Transverse colon (tissue), 4 donors: Measurements from ENCODE around the gene CYFIP1. TPM values are rescaled to one million over a fixed set of nuclear protein-coding genes. Genes with fewer than 3 reads are reported as not detected.

Source experiments
- DNase-seq: peaks from one replicate; pipeline ENCODE4 v3.0.0-alpha.2; 2019
- H3K27ac ChIP-seq, 4 donors: fragments of 200-600 bp; sonication (generic); 2 replicates each; pipeline ENCODE4 v1.5.1; 2016 to 2018; ENCODE audit warnings: inconsistent platforms in 4 of 4
- H3K27me3 ChIP-seq: fragments of 200-600 bp; sonication (generic); 2 replicates; pipeline ENCODE4 v1.5.1; 2017; ENCODE audit warnings: inconsistent platforms
- H3K36me3 ChIP-seq, 4 donors: fragments of 200-600 bp; sonication (generic); 2 replicates each; pipeline ENCODE4 v1.5.1; 2017 to 2019; ENCODE audit warnings: inconsistent platforms in 4 of 4
- H3K4me1 ChIP-seq, 4 donors: fragments of 200-600 bp; sonication (generic); 2 replicates each; pipeline ENCODE4 v1.5.1; 2017 to 2020; ENCODE audit warnings: inconsistent platforms in 4 of 4
- H3K4me3 ChIP-seq, 4 donors: fragments of 200-600 bp; sonication (generic); 1 replicate in 1 of 4; 2 replicates in 3 of 4; pipeline versions ENCODE4 v1.5.1 to v1.6.1; 2017 to 2019; ENCODE audit warnings: inconsistent platforms in 4 of 4
- H3K9me3 ChIP-seq, 2 donors: fragments of 200-600 bp; sonication (generic); 2 replicates each; pipeline ENCODE4 v1.5.1; 2017 to 2019; ENCODE audit warnings: inconsistent platforms in 2 of 2
- CTCF ChIP-seq, 5 experiments: fragments of 200-600 bp in 3 of 5; fragments of 450-650 bp in 2 of 5; sonication (generic) in 3 of 5; IDR thresholded peaks; 1 replicate in 2 of 5; 2 replicates in 3 of 5; pipeline ENCODE4 v1.5.1; 2016 to 2017; ENCODE audit warnings: antibody characterized with exemption in 5 of 5, inconsistent platforms in 3 of 5, mild to moderate bottlenecking in 2 of 5, moderate library complexity in 1 of 5
- EP300 ChIP-seq: sonication (generic); formaldehyde crosslinking; IDR thresholded peaks from one replicate; pipeline ENCODE4 v1.6.1; 2017; ENCODE audit warnings: antibody characterized with exemption, low read depth
- POLR2A ChIP-seq: fragments of 450-650 bp; IDR thresholded peaks from one replicate; pipeline ENCODE4 v1.6.1; 2016; ENCODE audit warnings: antibody characterized with exemption, mild to moderate bottlenecking, moderate library complexity
- POLR2AphosphoS5 ChIP-seq, 3 donors: sonication (generic); formaldehyde crosslinking; IDR thresholded peaks; one replicate each; pipeline ENCODE4 v1.6.1; 2016; ENCODE audit warnings: antibody characterized with exemption in 3 of 3
- WGBS, 2 donors: methylation state at CpG; one replicate each; pipeline ENCODE4 v1.1.5; 2018; ENCODE audit warnings: low coverage in 1 of 2; 5-methylcytosine and 5-hydroxymethylcytosine counted together
- in situ Hi-C, 4 donors: fragments of 200-750 bp; cut with MboI; loops; one replicate each; pipeline versions ENCODE4 v1.15.0 to v1.15.1; 2017; ENCODE audit warnings: low sequenced_read_pairs in 3 of 4, low pct_ligation_motif_present in 1 of 4, low pct_unique_long_range_greater_than_20kb in 1 of 4
- intact Hi-C: fragments of 100-400 bp; cut with DNase I; formaldehyde crosslinking; loops from one replicate; pipeline ENCODE4 v1.15.1; 2023; ENCODE audit warnings: low total_unique reads
- total RNA-seq, 4 donors: library from RNA; depleted of rRNA; stranded (reverse); fragments of >200 nt; gene quantifications; one replicate each; pipeline ENCODE4 v1.1.0, GENCODE V29; 2016

The CYFIP1 gene
- total RNA-seq, 4 donors from 2014 or later = 63.7 to 201 (median 171) TPM

DNA sequence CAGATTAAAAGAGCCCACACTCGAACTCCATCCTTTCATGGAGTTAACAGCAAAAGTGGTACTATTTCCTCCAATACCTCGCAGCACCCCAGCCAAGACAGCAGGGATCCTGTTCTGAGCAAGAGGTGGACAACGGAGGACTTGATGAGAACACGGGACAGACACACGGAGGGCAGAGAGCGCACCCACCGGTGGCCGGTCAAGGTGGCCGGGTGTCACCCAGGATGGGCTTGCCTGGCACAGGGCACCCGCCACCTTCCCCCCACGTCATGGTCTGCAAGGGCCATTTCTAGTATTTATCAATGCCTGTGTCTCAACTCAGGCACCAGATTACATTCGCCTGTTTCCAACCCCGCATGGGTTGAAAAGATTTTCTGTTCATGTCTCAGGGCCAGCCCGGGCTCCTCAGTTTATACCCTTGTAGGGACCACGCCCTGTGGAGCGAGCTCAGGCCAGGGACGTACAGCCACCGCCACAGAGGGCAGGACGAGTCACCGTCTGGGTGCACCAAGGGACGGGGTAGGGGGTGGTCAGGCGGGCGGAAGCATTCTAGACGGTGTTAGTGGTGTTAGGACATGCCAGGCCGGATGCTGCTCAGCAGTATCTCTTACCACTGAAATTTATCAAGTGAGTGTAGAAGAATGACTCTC is 64.2 kb downstream of the CYFIP1 start:
- in situ Hi-C loops (loop anchor here in 1 of 4 donors (25.0 kb wide), 1 partner anchor 104 kb away; no protein-coding TSS in a partner anchor), intact Hi-C loops (no loop called here)
- WGBS, 2 donors = 93% methylated on average over 22 of the region's 25 CpGs; no CpG with 5 or more reads in 1 of the 2 donors
- H3K27ac ChIP-seq = no peak overlapping the region
- no peaks in the 10 kb centered on the region for H3K4me1 ChIP-seq
- no peaks in the 10 kb centered on the region for H3K27me3 ChIP-seq
- H3K4me3 ChIP-seq = no peak overlapping the region
- TF ChIP-seq CTCF (IDR thresholded peaks at IDR 0.05) (no peak), EP300 (no peak), POLR2AphosphoS5 (IDR thresholded peaks at IDR 0.05) (no peak), POLR2A (no peak)
- no peak for DNase-seq
- peaks cover 0 to 53% (median 22%) of the 10 kb centered on the region in 4 donors for H3K36me3 ChIP-seq
- H3K9me3 ChIP-seq = no peaks in the 10 kb centered on the region

DNA sequence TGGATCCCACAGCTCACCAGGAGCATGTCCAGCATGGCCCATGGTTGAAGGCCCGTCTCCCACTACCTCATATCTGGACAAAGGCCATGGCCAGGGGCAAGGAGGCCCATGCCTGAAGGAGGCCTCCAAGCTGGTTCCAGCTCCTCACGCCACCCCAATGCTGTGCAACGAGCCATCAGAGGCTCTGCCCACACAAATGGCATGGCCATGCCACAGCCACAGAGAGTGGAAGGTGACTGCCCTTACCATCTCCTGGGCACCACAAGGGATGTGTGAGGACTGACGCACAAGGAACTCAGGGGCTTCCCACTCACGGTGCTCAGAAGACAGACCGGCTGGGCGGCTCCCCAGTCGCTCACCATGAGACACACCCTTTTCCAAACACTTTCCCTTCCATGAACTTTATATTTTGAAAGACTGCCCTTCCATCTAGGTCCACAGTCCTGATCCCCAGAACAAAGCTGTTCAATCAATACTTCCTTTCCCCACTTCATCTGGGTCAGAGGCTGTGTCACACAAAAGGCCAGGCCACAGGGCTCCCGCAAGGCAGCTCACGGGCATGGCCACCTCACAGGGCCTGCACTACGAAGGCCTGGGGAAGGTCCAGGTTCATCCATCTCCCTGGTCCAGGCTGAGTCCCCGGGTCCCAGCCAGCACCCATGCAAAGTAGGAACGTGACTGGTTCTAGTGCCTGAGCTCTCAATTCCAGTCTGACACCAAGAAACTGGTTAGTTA is 66.4 kb downstream of the CYFIP1 start:
- intact Hi-C loops = no loop called here
- Histone ChIP-seq H3K4me1 (no peaks in the 10 kb centered on the region), H3K9me3 (no peaks in the 10 kb centered on the region), H3K4me3 (no peak overlapping the region), H3K27ac (no peak overlapping the region), H3K27me3 (no peaks in the 10 kb centered on the region), H3K36me3 (peaks cover 0 to 73% (median 27%) of the 10 kb centered on the region in 4 donors)
- no peak for DNase-seq
- TF ChIP-seq EP300 = no peak
- no peak for TF ChIP-seq POLR2AphosphoS5 (IDR thresholded peaks at IDR 0.05)
- no peak for TF ChIP-seq CTCF (IDR thresholded peaks at IDR 0.05)
- 95 to 100% methylated on average over 2 to 11 of the region's 13 CpGs for WGBS, 2 donors
- in situ Hi-C loops = loop anchor here in 1 of 4 donors (25.0 kb wide), 1 partner anchor 102 kb away; no protein-coding TSS in a partner anchor

- no peak for TF ChIP-seq CTCF (IDR thresholded peaks at IDR 0.05)
- no peak for TF ChIP-seq POLR2AphosphoS5 (IDR thresholded peaks at IDR 0.05)
- no peak for TF ChIP-seq POLR2A
- TF ChIP-seq EP300 = no peak
- Histone ChIP-seq H3K4me1 (no peaks in the 10 kb centered on the region), H3K36me3 (peaks cover 0 to 72% (median 27%) of the 10 kb centered on the region in 4 donors), H3K27ac (no peak overlapping the region), H3K4me3 (no peak overlapping the region), H3K27me3 (no peaks in the 10 kb centered on the region), H3K9me3 (no peaks in the 10 kb centered on the region)
- intact Hi-C loops = no loop called here
- WGBS, 2 donors = 95 to 100% methylated on average over 6 to 12 of the region's 12 CpGs
- DNase-seq = no peak
- in situ Hi-C loops = loop anchor here in 1 of 4 donors (25.0 kb wide), 1 partner anchor 100 kb away; no protein-coding TSS in a partner anchor
These were observed 67.9 kb downstream of the CYFIP1 start for GRCh38 chr15:22912256-22912655.

GRCh38 chr15:22911306-22911705 is 68.9 kb downstream of the CYFIP1 start:
- no peaks in the 10 kb centered on the region for H3K27me3 ChIP-seq
- in situ Hi-C loops (loop anchor here in 1 of 4 donors (25.0 kb wide), 1 partner anchor 99 kb away; no protein-coding TSS in a partner anchor), intact Hi-C loops (no loop called here)
- H3K4me1 ChIP-seq = no peaks in the 10 kb centered on the region
- H3K4me3 ChIP-seq = no peak overlapping the region
- TF ChIP-seq EP300 (no peak), CTCF (IDR thresholded peaks at IDR 0.05) (no peak), POLR2A (no peak), POLR2AphosphoS5 (IDR thresholded peaks at IDR 0.05) (no peak)
- H3K36me3 ChIP-seq = peaks cover 0 to 70% (median 30%) of the 10 kb centered on the region in 4 donors
- DNase-seq = no peak
- no peaks in the 10 kb centered on the region for H3K9me3 ChIP-seq
- H3K27ac ChIP-seq = no peak overlapping the region
- 87% methylated on average over 8 of the region's 8 CpGs; no CpG with 5 or more reads in 1 of the 2 donors for WGBS, 2 donors
